Uterus (tissue), 4 donors: Measurements from ENCODE around the gene KYAT1. TPM values are rescaled to one million over a fixed set of nuclear protein-coding genes. Genes with fewer than 3 reads are reported as not detected.
A peak's percentile ranks its signal among the peaks of the same experiment; 100 is the strongest.

ENCODE experiments used
- DNase-seq, 2 donors: peaks; one replicate each; pipeline ENCODE4 v3.0.0-alpha.2; 2019 to 2020
- H3K27ac ChIP-seq, 2 donors: fragments of 200-600 bp; sonication (generic); 1 replicate in 1 of 2; 2 replicates in 1 of 2; pipeline ENCODE4 v1.5.1; 2016 to 2018
- H3K27me3 ChIP-seq, 2 donors: fragments of 200-600 bp; sonication (generic); one replicate each; pipeline ENCODE4 v1.5.1; 2018 to 2019; ENCODE audit warnings: control low read depth in 1 of 2
- H3K36me3 ChIP-seq, 2 donors: fragments of 200-600 bp; sonication (generic); one replicate each; pipeline ENCODE4 v1.5.1; 2019; ENCODE audit warnings: control low read depth in 1 of 2
- H3K4me1 ChIP-seq, 2 donors: fragments of 200-600 bp; sonication (generic); one replicate each; pipeline ENCODE4 v1.5.1; 2018 to 2019; ENCODE audit warnings: control low read depth in 1 of 2
- H3K4me3 ChIP-seq, 2 donors: fragments of 200-600 bp; sonication (generic); 1 replicate in 1 of 2; 2 replicates in 1 of 2; pipeline ENCODE4 v1.5.1; 2018 to 2019; ENCODE audit warnings: mild to moderate bottlenecking in 1 of 2
- H3K9me3 ChIP-seq, 2 donors: fragments of 200-600 bp; sonication (generic); one replicate each; pipeline ENCODE4 v1.5.1; 2019; ENCODE audit warnings: control low read depth in 1 of 2
- POLR2A ChIP-seq, 2 donors: fragments of 450-650 bp; IDR thresholded peaks; one replicate each; pipeline ENCODE4 v1.6.1; 2016; ENCODE audit warnings: antibody characterized with exemption in 2 of 2, mild to moderate bottlenecking in 1 of 2, moderate library complexity in 1 of 2
- intact Hi-C: fragments of 100-400 bp; cut with DNase I; formaldehyde crosslinking; loops from one replicate; pipeline ENCODE4 v1.15.1; 2023; ENCODE audit warnings: low total_unique reads
- total RNA-seq, 4 donors: library from RNA; depleted of rRNA in 3 of 4; stranded (reverse); fragments of >200 nt in 3 of 4; gene quantifications; one replicate each; pipeline versions ENCODE4 v1.1.0 to v1.2.4, GENCODE V29; 2014 to 2023
- TF ChIP-seq, protein P1 (sequence below), 4 experiments: fragments of 200-600 bp in 2 of 4; fragments of 450-650 bp in 2 of 4; sonication (generic) in 2 of 4; IDR thresholded peaks; one replicate each; pipeline ENCODE4 v1.5.1; 2016 to 2019; ENCODE audit warnings: antibody characterized with exemption in 4 of 4, mild to moderate bottlenecking in 2 of 4, moderate library complexity in 1 of 4
- donor health status: DM: yes; HTN: yes; CAD: no.

KYAT1 gene
- total RNA-seq, 4 donors from 2014 or later = 1.5 to 11.0 (median 3.4) TPM

DNA sequence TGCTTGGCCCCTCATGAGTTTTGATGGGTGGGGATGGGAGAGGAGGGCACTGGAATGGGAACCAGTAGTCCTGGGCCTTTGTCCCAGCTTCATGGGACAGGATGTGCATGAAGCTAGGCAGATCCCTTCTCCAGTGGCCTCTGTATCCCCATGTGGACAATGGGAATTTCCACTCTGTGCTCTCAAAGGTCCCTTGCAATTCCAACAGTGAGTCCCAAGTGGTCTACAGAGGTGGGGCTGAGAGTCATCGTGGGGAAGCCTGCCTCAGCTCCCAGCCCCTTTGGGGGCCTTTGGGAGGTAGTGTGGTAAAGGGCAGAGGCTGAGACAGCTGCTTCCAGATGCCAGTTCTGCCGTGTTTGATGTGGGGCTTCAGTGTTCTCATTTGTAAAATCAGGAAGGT, 37.2 kb upstream of the KYAT1 start:
- Histone ChIP-seq H3K36me3 (no peaks in the 10 kb centered on the region), H3K4me1 (peaks cover 12 to 19% of the 10 kb centered on the region in 2 donors), H3K27ac (peak overlapping the region; percentile 91 to 95), H3K4me3 (no peak overlapping the region), H3K27me3 (no peaks in the 10 kb centered on the region), H3K9me3 (no peaks in the 10 kb centered on the region)
- intact Hi-C loops = no loop called here
- DNase-seq = no peak
- TF ChIP-seq POLR2A (IDR thresholded peaks at IDR 0.05) = no peak
- TF ChIP-seq, protein P1, sequence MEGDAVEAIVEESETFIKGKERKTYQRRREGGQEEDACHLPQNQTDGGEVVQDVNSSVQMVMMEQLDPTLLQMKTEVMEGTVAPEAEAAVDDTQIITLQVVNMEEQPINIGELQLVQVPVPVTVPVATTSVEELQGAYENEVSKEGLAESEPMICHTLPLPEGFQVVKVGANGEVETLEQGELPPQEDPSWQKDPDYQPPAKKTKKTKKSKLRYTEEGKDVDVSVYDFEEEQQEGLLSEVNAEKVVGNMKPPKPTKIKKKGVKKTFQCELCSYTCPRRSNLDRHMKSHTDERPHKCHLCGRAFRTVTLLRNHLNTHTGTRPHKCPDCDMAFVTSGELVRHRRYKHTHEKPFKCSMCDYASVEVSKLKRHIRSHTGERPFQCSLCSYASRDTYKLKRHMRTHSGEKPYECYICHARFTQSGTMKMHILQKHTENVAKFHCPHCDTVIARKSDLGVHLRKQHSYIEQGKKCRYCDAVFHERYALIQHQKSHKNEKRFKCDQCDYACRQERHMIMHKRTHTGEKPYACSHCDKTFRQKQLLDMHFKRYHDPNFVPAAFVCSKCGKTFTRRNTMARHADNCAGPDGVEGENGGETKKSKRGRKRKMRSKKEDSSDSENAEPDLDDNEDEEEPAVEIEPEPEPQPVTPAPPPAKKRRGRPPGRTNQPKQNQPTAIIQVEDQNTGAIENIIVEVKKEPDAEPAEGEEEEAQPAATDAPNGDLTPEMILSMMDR (IDR thresholded peaks at IDR 0.05) = no peak

DNA sequence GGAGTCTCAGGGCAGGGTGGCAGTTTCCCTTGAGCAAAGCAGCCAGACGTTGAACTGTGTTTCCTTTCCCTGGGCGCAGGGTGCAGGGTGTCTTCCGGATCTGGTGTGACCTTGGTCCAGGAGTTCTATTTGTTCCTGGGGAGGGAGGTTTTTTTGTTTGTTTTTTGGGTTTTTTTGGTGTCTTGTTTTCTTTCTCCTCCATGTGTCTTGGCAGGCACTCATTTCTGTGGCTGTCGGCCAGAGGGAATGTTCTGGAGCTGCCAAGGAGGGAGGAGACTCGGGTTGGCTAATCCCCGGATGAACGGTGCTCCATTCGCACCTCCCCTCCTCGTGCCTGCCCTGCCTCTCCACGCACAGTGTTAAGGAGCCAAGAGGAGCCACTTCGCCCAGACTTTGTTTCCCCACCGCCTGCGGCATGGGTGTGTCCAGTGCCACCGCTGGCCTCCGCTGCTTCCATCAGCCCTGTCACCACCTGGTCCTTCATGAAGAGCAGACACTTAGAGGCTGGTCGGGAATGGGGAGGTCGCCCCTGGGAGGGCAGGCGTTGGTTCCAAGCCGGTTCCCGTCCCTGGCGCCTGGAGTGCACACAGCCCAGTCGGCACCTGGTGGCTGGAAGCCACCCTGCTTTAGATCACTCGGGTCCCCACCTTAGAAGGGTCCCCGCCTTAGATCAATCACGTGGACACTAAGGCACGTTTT, 35.5 kb upstream of the KYAT1 start:
- Histone ChIP-seq H3K4me1 (peaks cover 12 to 30% of the 10 kb centered on the region in 2 donors), H3K4me3 (no peak overlapping the region), H3K36me3 (no peaks in the 10 kb centered on the region), H3K27me3 (no peaks in the 10 kb centered on the region), H3K9me3 (no peaks in the 10 kb centered on the region), H3K27ac (peak overlapping the region; percentile 78 to 95)
- TF ChIP-seq, protein P1 (IDR thresholded peaks at IDR 0.05) = no peak
- peak; percentile 22 to 40 for TF ChIP-seq POLR2A (IDR thresholded peaks at IDR 0.05)
- peak; percentile 86 to 88 for DNase-seq
- intact Hi-C loops = no loop called here

DNA sequence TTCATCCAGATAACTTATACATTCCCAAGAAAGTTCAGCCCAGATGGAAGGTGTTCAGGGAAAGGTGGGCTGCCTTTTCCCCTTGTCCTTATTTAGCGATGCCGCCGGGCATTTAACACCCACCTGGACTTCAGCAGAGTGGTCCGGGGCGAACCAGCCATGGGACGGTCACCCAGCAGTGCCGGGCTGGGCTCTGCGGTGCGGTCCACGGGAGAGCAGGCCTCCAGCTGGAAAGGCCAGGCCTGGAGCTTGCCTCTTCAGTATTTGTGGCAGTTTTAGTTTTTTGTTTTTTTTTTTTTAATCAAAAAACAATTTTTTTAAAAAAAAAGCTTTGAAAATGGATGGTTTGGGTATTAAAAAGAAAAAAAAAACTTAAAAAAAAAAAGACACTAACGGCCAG, 35.0 kb upstream of the KYAT1 start:
- Histone ChIP-seq H3K4me3 (peak overlapping the region in 1 of 2 donors; percentile 1), H3K9me3 (no peaks in the 10 kb centered on the region), H3K36me3 (no peaks in the 10 kb centered on the region), H3K4me1 (peaks cover 12 to 35% of the 10 kb centered on the region in 2 donors), H3K27me3 (no peaks in the 10 kb centered on the region), H3K27ac (peak overlapping the region; percentile 78 to 95)
- intact Hi-C loops = no loop called here
- no peak for TF ChIP-seq POLR2A (IDR thresholded peaks at IDR 0.05)
- DNase-seq = no peak

DNA sequence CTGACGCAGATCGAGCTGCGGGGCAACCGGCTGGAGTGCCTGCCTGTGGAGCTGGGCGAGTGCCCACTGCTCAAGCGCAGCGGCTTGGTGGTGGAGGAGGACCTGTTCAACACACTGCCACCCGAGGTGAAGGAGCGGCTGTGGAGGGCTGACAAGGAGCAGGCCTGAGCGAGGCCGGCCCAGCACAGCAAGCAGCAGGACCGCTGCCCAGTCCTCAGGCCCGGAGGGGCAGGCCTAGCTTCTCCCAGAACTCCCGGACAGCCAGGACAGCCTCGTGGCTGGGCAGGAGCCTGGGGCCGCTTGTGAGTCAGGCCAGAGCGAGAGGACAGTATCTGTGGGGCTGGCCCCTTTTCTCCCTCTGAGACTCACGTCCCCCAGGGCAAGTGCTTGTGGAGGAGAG, 34.5 kb upstream of the KYAT1 start:
- DNase-seq = peak; percentile 49 to 64
- no peaks in the 10 kb centered on the region for H3K27me3 ChIP-seq
- TF ChIP-seq, protein P1 (IDR thresholded peaks at IDR 0.05) = no peak
- TF ChIP-seq POLR2A (IDR thresholded peaks at IDR 0.05) = peak in 1 of 2 donors; percentile 17
- no peaks in the 10 kb centered on the region for H3K9me3 ChIP-seq
- intact Hi-C loops = no loop called here
- H3K27ac ChIP-seq = peak overlapping the region; percentile 78 to 95
- no peak overlapping the region for H3K4me3 ChIP-seq
- peaks cover 12 to 41% of the 10 kb centered on the region in 2 donors for H3K4me1 ChIP-seq
- no peaks in the 10 kb centered on the region for H3K36me3 ChIP-seq

- Histone ChIP-seq H3K9me3 (no peaks in the 10 kb centered on the region), H3K27me3 (no peaks in the 10 kb centered on the region), H3K36me3 (no peaks in the 10 kb centered on the region), H3K27ac (peak overlapping the region; percentile 58 to 81), H3K4me1 (peaks cover 2 to 53% of the 10 kb centered on the region in 2 donors), H3K4me3 (no peak overlapping the region)
- TF ChIP-seq, protein P1 (IDR thresholded peaks at IDR 0.05) = no peak
- TF ChIP-seq POLR2A (IDR thresholded peaks at IDR 0.05) = no peak
- intact Hi-C loops = no loop called here
- DNase-seq = no peak
These were observed 32.4 kb upstream of the KYAT1 start for GRCh38 chr9:128913995-128914772.
